Astrocyte (in vitro differentiated cells and primary cell): ENCODE data around the gene C9orf50. TPM values are rescaled to one million over a fixed set of nuclear protein-coding genes. Genes with fewer than 3 reads are reported as not detected.

Experiments
- DNase-seq: peaks from one replicate; pipeline ENCODE4 v3.0.0-alpha.2; 2010; ENCODE audit warnings: low read depth
- FAIRE-seq: peaks from 2 replicates; lab custom pipeline; 2011; peaks lifted over from hg19 to GRCh38; lab: Jason Lieb, UNC
- H2AFZ ChIP-seq: 2 replicates; pipeline ENCODE4 v1.6.0; 2012; ENCODE audit warnings: low read depth, low read length, inconsistent platforms
- H3K27ac ChIP-seq: 2 replicates; pipeline ENCODE4 v1.5.1; 2011; ENCODE audit warnings: low read depth, low read length, inconsistent platforms
- H3K27me3 ChIP-seq: 2 replicates; pipeline ENCODE4 v1.6.0; 2011; ENCODE audit warnings: low read length, inconsistent platforms; ENCODE audit not compliant: insufficient read depth
- H3K36me3 ChIP-seq: 2 replicates; pipeline ENCODE4 v1.5.1; 2011; ENCODE audit warnings: low read length, inconsistent platforms; ENCODE audit not compliant: insufficient read depth
- H3K4me1 ChIP-seq: 2 replicates; pipeline ENCODE4 v1.5.1; 2011; ENCODE audit warnings: low read length, inconsistent platforms; ENCODE audit not compliant: insufficient read depth
- H3K4me2 ChIP-seq: 2 replicates; pipeline ENCODE4 v1.6.0; 2012; ENCODE audit warnings: low read length, inconsistent platforms
- H3K4me3 ChIP-seq: 2 replicates; pipeline ENCODE4 v1.5.1; 2011; ENCODE audit warnings: low read depth, mild to moderate bottlenecking, low read length, inconsistent platforms; ENCODE audit not compliant: insufficient read depth
- H3K79me2 ChIP-seq: 2 replicates; pipeline ENCODE4 v1.6.0; 2012; ENCODE audit warnings: mild to moderate bottlenecking, low read length, inconsistent platforms; ENCODE audit not compliant: insufficient read depth
- H3K9ac ChIP-seq: 2 replicates; pipeline ENCODE4 v1.6.0; 2012; ENCODE audit warnings: mild to moderate bottlenecking, low read length, inconsistent platforms
- H3K9me3 ChIP-seq: 2 replicates; pipeline ENCODE4 v1.5.1; 2012; ENCODE audit warnings: low read depth, mild to moderate bottlenecking, low read length, inconsistent platforms; ENCODE audit not compliant: insufficient read depth
- H4K20me1 ChIP-seq: 2 replicates; pipeline ENCODE4 v1.6.0; 2012; ENCODE audit warnings: low read length, inconsistent platforms; ENCODE audit not compliant: insufficient read depth
- H3K27ac Mint-ChIP-seq: one replicate; pipeline ENCODE4 v1.8.0; 2021; ENCODE audit warnings: mild to moderate bottlenecking, mixed read lengths; ENCODE audit not compliant: unreplicated experiment
- H3K27me3 Mint-ChIP-seq: one replicate; pipeline ENCODE4 v1.8.0; 2021; ENCODE audit warnings: low read depth, mixed read lengths; ENCODE audit not compliant: unreplicated experiment
- H3K36me3 Mint-ChIP-seq: one replicate; pipeline ENCODE4 v1.8.0; 2021; ENCODE audit warnings: low read depth, mixed read lengths; ENCODE audit not compliant: unreplicated experiment
- H3K4me1 Mint-ChIP-seq: one replicate; pipeline ENCODE4 v1.8.0; 2021; ENCODE audit warnings: low read depth, mixed read lengths; ENCODE audit not compliant: unreplicated experiment
- H3K4me3 Mint-ChIP-seq: one replicate; pipeline ENCODE4 v1.8.0; 2021; ENCODE audit warnings: mild to moderate bottlenecking, moderate library complexity, mixed read lengths; ENCODE audit not compliant: unreplicated experiment
- H3K9me3 Mint-ChIP-seq: one replicate; pipeline ENCODE4 v1.8.0; 2021; ENCODE audit warnings: mild to moderate bottlenecking, mixed read lengths; ENCODE audit not compliant: unreplicated experiment
- EZH2 ChIP-seq: IDR thresholded peaks from 2 replicates; pipeline ENCODE4 v1.6.1; 2012; ENCODE audit warnings: mild to moderate bottlenecking, low read length, inconsistent platforms; ENCODE audit not compliant: insufficient read depth
- total RNA-seq: library from RNA; stranded (reverse); gene quantifications from 2 replicates; pipeline ENCODE4 v1.2.1, GENCODE V29; 2021
- TF ChIP-seq, protein P1 (sequence below): IDR thresholded peaks from 2 replicates; pipeline ENCODE4 v1.5.1; 2011; ENCODE audit warnings: low read depth, mild to moderate bottlenecking, inconsistent platforms, low read length, moderate library complexity; ENCODE audit not compliant: insufficient read depth

The C9orf50 gene
- total RNA-seq, 1 donor from 2014 or later = 0.41 TPM

DNA sequence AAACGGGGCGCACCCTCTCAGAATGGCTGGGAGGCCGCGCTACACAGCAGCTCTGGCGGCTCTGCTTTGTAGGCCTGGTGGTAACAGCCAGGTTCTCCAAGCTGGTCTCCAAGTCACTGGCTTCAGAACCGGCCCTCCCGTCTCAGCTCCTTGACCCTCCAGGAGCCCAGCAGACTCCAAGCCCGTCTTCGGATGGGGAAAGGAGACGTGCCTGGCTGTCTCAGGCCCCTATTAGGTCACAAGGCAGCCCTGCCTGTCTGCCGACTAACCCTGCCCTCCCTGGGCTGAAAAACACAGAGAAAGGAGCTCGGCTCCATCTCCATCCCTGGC, 18.8 kb upstream of the C9orf50 start:
- no peaks in the 10 kb centered on the region for H3K9me3 ChIP-seq
- H3K79me2 ChIP-seq = peaks cover 64% of the 10 kb centered on the region
- no peak overlapping the region for H2AFZ ChIP-seq
- no peak for FAIRE-seq
- Mint-ChIP-seq H3K27ac (no peak overlapping the region), H3K4me1 (peaks cover 11% of the 10 kb centered on the region), H3K9me3 (no peaks in the 10 kb centered on the region), H3K27me3 (no peaks in the 10 kb centered on the region), H3K36me3 (peaks cover 8% of the 10 kb centered on the region), H3K4me3 (peak overlapping the region; percentile 94)
- peak overlapping the region; percentile 98 for H3K4me2 ChIP-seq
- H3K4me1 ChIP-seq = peaks cover 20% of the 10 kb centered on the region
- TF ChIP-seq EZH2 = no peak
- TF ChIP-seq, protein P1, sequence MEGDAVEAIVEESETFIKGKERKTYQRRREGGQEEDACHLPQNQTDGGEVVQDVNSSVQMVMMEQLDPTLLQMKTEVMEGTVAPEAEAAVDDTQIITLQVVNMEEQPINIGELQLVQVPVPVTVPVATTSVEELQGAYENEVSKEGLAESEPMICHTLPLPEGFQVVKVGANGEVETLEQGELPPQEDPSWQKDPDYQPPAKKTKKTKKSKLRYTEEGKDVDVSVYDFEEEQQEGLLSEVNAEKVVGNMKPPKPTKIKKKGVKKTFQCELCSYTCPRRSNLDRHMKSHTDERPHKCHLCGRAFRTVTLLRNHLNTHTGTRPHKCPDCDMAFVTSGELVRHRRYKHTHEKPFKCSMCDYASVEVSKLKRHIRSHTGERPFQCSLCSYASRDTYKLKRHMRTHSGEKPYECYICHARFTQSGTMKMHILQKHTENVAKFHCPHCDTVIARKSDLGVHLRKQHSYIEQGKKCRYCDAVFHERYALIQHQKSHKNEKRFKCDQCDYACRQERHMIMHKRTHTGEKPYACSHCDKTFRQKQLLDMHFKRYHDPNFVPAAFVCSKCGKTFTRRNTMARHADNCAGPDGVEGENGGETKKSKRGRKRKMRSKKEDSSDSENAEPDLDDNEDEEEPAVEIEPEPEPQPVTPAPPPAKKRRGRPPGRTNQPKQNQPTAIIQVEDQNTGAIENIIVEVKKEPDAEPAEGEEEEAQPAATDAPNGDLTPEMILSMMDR = no peak
- peaks cover 64% of the 10 kb centered on the region for H4K20me1 ChIP-seq
- H3K9ac ChIP-seq = peak overlapping the region; percentile 94
- H3K4me3 ChIP-seq = no peak overlapping the region
- no peak overlapping the region for H3K27ac ChIP-seq
- H3K27me3 ChIP-seq = no peaks in the 10 kb centered on the region
- DNase-seq = no peak
- H3K36me3 ChIP-seq = peaks cover 16% of the 10 kb centered on the region

DNA sequence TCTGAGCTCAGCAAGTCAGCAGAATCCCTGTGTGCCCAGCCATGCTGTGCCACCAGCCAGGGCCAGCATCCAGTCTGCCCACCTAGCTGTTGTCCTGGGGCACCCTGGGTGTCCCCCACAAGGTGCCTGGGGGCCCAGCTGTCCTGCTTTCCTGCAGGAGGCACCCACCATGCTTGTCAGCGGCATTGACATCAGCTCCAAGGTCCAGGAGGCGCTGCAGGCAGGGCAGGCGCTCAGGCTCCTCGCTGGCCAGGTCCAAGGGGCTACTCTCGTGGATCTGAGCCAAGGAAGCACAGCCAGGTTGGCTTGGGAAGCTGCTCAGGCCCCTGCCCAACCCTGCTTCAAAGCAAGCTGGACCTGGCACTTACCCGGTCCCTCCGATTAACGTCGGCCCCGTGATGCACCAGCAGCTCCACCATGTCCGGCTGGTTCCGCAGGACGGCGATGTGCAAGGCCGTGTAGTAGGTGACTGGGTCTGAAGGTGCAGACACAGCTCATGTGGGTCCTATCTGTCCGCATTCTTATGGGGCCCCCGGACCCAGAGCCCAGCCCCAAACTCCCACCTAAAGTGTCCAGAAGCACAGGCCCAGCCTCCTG, 18.2 kb upstream of the C9orf50 start:
- FAIRE-seq (no peak), DNase-seq (no peak)
- Histone ChIP-seq H3K4me3 (no peak overlapping the region), H3K4me2 (no peak overlapping the region), H4K20me1 (peaks cover 68% of the 10 kb centered on the region), H3K9me3 (no peaks in the 10 kb centered on the region), H2AFZ (no peak overlapping the region), H3K4me1 (peaks cover 20% of the 10 kb centered on the region), H3K27ac (no peak overlapping the region), H3K79me2 (peaks cover 70% of the 10 kb centered on the region), H3K36me3 (peaks cover 19% of the 10 kb centered on the region), H3K9ac (peak overlapping the region; percentile 94), H3K27me3 (no peaks in the 10 kb centered on the region)
- H3K9me3 Mint-ChIP-seq = no peaks in the 10 kb centered on the region
- peaks cover 11% of the 10 kb centered on the region for H3K4me1 Mint-ChIP-seq
- no peaks in the 10 kb centered on the region for H3K27me3 Mint-ChIP-seq
- no peak for TF ChIP-seq EZH2
- TF ChIP-seq, protein P1 = no peak
- H3K36me3 Mint-ChIP-seq = peaks cover 8% of the 10 kb centered on the region
- peak overlapping the region; percentile 41 for H3K27ac Mint-ChIP-seq
- no peak overlapping the region for H3K4me3 Mint-ChIP-seq

DNA sequence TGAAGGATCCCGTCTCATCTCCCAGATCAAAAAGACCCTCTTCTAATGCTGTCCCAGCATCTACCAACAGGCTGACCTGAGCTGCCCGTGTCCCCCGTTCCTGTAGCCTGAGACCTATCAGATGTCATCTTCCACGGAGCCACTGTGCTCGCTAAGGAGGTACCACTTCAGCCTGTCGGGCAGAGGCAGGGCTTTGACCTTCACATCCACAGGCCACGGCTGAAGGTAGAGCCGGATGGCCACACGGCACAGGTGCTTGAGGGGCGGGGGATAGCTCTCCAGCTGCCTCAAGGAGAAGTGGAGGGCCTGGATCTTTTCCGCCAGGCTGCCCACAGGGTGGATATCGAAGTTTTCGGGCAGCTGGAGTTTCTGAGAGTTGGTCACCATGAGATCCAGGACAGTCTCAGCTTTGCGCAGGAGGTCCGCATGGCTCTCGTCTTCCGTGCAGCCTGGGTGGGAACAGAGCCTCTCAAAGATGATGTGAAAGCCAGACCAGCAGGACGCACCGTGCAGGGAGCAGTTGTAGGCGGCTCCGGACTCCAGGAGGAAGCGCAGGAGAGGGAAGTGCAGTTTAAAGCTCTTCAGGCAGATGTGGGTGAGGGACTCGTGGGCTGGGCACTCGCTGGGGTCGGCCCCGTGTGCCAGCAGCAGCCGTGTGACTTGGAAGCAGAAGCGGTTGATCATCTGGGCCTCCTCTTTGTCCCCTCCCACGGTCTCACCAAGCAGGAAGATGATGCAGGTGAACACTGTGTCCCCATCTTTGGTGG, 17.0 kb upstream of the C9orf50 start:
- H3K27me3 ChIP-seq = no peaks in the 10 kb centered on the region
- H3K4me1 Mint-ChIP-seq = peaks cover 11% of the 10 kb centered on the region
- no peaks in the 10 kb centered on the region for H3K9me3 Mint-ChIP-seq
- H3K36me3 Mint-ChIP-seq = peaks cover 11% of the 10 kb centered on the region
- H3K4me2 ChIP-seq = no peak overlapping the region
- peaks cover 26% of the 10 kb centered on the region for H3K36me3 ChIP-seq
- DNase-seq = no peak
- TF ChIP-seq EZH2 = no peak
- TF ChIP-seq, protein P1 = no peak
- peaks cover 81% of the 10 kb centered on the region for H4K20me1 ChIP-seq
- no peaks in the 10 kb centered on the region for H3K27me3 Mint-ChIP-seq
- H3K9me3 ChIP-seq = no peaks in the 10 kb centered on the region
- no peak for FAIRE-seq
- no peak overlapping the region for H3K9ac ChIP-seq
- no peak overlapping the region for H3K4me3 Mint-ChIP-seq
- peak overlapping the region; percentile 71 for H3K27ac Mint-ChIP-seq
- H3K27ac ChIP-seq = no peak overlapping the region
- H2AFZ ChIP-seq = no peak overlapping the region
- H3K4me1 ChIP-seq = peaks cover 20% of the 10 kb centered on the region
- H3K79me2 ChIP-seq = peaks cover 83% of the 10 kb centered on the region
- H3K4me3 ChIP-seq = no peak overlapping the region
